GM08714 (cell line): ENCODE results near the gene GLRX5.
A peak's percentile ranks its signal among the peaks of the same experiment; 100 is the strongest.

Source experiments
- H3K4me3 ChIP-seq: fragments of 200-500 bp; sonication (Bioruptor generic); 2 replicates; pipeline ENCODE4 v1.5.1; 2014; ENCODE audit warnings: mild to moderate bottlenecking, low read length, inconsistent platforms
- ZNF274 ChIP-seq: IDR thresholded peaks from 2 replicates; pipeline ENCODE4 v1.6.1; 2012; ENCODE audit warnings: mild to moderate bottlenecking, low read depth, low read length

GLRX5 gene

DNA sequence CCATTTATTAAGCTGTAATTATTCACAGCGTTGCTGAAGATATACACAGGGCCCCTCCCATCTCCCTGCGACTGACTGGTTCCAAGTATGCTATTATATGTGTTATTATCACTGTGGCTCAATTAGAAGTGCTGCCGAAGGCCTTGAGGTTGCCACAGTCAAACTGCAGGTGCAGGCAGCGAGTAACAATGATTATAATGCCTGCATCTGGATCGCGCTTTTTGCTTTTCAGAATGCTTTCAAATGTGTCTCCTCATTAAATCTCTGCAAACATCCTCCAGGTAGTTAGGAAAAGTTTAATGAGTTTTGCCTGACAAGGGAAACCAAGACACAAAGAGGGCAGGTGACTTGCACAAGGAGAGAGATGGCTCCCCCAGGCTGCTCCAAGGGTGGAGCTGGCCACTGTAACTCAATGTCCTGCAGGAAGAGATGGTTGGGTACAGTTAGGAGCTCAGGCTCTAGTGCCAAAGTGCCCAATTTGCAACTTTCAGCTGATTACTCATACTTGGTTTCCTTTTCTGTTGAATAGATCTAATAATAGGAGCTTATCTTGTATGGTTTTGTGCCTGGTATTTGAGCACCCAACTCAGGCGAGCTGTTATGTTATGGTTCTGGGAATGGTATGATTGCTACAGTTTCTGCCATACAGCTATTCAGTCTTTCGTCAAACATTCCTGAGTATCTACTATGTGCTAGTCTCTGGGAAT lies 16.7 kb upstream of the GLRX5 start:
- H3K4me3 ChIP-seq: peak overlapping the region; percentile 29; the same call in 1 of the 2 replicates
- no peak for TF ChIP-seq ZNF274

DNA sequence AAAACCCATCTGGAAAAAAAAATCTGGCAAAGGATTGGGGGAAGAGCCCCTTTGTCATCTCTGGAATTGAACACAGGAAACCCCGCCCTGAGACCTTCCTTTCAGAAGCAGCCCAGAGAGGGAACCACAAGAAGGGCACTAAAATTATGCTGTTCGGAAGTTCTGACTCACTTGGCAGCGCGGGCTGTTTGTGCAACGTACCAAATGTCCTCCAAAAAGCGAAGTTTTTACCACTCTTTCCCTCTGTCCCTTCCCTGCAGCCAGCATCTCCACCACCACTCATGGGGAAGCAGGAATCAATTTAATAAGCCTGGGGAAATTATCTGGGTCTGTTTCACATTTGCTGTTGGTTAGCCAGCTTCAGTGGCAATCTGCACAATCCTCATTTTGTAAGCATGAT lies 15.2 kb upstream of the GLRX5 start:
- H3K4me3 ChIP-seq: peak overlapping the region; percentile 36; the same call in 1 of the 2 replicates
- no peak for TF ChIP-seq ZNF274

DNA sequence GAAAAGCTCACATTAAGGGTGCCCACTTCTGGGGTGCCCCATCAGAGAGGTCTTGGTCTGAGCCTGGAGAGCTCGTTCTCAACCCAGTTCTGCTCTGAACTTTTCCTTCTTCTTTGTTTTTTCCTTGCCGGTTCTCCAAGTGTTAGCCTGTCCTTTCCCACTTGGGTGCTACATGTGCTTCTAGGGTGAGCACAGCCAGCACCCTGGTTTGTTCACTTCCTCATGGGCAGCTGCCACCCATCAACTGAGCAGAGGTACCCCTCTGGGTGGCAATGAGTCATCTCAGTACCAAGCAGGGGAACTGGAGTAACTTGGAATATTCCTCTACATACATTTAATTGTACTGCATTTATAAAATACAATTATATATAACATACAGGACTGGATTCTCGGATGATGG lies 14.5 kb upstream of the GLRX5 start:
- peak overlapping the region; percentile 36; the same call in 1 of the 2 replicates for H3K4me3 ChIP-seq
- no peak for TF ChIP-seq ZNF274

DNA sequence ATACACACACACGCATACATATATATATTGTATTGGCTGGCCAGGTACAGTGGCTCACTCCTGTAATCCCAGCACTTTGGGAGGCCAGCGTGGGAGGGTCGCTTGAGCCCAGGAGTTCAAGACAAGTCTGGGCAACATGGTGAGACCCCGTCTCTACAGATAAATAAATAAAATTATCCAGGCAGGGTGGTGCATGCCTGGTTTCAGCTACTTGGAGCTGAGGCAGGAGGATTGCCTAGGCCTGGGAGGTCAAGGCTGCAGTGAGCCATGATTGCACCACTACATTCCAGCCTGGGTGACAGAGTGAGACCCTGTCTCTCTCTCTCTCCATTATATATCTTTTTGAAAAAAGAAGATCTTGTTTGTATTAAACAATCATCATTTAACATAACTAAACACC lies 13.8 kb upstream of the GLRX5 start:
- H3K4me3 ChIP-seq: no peak overlapping the region
- no peak for TF ChIP-seq ZNF274

DNA sequence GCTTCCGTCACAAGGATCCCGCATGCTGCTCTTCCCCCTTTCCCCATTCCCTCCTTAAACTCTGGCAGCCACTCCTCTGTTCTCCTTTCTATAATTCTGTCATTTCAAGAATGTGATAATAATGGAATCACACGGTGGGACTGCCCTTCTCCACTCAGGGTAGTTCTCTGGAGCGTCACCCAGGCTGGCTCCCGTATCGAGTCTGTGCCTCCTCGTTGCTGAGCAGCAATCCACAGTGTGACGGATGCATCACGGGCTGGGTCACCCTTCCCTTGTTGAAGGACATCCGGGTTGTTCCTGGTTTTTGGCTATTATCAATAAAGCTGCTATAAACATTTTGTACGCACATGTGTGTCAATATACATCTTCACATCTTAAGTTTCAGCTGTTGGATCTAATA lies 12.7 kb upstream of the GLRX5 start:
- TF ChIP-seq ZNF274: no peak
- no peak overlapping the region for H3K4me3 ChIP-seq

DNA sequence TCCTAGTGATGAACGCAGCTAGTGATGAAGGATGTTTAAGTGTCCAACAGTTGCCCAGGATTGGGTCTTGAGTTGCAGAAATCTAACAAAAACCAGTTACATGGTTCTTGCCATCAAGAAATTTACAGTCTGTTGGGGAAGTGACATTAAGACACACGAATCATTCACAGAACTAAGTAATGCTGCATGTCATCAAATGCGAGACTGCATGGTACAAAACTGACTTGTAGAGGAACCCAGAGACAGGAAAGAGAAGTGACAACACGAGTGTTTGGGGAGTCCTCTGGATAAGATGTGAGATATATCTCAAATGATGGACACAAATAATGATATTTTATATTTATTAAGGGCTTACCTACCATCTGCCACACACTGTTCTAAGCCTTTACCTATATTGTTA lies 12.3 kb upstream of the GLRX5 start:
- no peak overlapping the region for H3K4me3 ChIP-seq
- TF ChIP-seq ZNF274: no peak

DNA sequence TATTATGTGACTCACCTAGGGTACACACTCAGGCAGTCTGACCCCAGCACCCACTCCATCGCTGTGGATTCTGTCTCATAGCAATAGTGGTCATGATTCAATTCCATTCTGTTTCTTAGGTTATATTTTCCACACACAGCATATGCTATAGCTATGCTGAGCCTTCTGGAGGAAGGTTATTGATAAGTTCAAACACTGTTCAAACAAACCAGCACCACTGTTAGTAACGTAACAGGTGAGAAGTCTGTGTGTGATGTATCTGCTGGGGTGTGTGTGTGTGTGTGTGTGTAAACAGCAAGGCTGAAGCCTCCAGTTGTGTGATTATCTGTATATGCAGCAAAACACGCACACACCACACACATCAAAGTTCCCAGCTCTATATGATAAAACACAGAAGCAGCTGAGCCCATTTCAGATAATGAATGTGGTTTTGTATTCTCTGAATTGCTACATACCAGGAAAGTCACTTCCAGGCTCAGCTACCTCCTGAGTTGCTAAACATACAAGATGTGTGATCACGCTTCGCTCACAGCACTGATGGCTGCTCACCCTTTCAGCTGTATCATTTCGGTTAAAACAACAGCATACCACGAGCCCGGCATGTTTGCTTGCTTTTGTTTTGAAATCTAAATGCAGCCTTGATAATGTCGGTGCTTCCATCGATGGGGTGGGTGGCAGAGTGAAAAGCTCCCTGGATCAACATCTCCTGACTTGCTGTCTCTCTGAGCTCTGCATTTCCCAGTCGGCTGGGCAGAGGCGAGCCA lies 11.6 kb upstream of the GLRX5 start:
- TF ChIP-seq ZNF274: no peak
- H3K4me3 ChIP-seq: no peak overlapping the region

DNA sequence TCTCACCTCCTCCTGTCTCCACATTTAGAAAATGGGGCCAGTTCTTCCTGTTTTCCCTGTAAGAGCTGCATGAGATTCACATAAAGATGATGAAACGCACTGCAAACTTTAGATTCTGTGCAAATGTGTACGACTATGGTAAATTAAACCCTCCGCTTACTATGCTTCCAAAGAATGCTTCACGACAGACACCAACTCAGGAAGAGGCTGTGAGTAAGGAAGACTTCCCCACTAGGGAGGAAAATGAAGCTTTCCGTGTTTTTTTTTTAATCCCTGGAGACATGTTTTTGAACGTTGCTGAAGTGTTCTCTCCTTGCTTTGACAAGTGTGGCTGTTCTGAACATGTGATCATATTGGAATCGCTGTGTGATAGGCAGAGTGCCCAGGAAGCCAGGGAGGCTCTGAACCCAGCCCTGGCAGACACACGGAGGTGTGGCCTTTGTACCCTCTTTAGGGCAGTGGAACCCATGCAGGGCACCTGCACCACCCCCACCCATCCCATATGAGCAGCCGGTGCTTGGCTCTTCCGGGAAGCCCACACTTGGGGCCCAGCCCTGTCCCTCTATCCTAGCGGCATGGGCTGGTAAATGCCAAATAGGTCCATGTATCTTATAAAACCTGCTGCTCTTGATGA lies 10.9 kb upstream of the GLRX5 start:
- no peak for TF ChIP-seq ZNF274
- H3K4me3 ChIP-seq: no peak overlapping the region

DNA sequence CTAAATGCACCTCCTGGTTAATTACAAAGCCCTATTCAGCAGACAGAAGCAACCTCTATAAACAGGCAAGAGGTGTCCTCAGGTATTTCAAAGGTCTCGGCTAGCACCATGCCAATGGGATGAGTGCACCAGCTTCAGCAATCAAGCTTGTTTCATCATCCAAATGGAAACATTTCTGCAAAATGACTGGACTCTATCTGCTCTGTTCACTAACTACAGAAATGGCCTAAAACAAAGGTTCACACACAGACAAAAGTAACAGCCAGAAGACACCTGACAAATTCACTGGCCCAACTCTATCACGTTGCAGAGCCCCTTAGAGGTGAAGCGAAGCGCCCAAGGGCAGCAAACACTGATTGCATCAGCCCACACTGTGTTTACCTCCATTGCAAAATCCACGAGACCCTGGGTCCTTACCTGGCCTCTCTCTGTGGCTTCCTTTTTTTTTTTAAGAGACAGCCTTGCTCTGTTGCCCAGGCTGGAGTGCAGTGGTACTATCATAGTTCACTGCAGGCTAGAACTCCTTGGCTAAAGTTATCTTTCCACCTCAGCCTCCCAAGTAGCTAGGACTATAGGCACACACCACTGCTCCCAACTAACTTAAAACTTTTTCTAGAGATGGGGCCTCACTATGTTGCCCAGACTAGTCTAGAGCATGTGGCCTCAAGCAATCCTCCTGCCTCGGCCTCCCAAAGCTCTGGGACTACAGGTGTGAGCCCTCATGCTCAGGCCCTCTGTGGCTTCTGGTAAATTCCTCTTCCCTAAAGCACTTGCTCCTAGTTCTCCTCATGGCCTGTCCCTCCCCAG lies 9.9 kb upstream of the GLRX5 start:
- TF ChIP-seq ZNF274: no peak
- no peak overlapping the region for H3K4me3 ChIP-seq

DNA sequence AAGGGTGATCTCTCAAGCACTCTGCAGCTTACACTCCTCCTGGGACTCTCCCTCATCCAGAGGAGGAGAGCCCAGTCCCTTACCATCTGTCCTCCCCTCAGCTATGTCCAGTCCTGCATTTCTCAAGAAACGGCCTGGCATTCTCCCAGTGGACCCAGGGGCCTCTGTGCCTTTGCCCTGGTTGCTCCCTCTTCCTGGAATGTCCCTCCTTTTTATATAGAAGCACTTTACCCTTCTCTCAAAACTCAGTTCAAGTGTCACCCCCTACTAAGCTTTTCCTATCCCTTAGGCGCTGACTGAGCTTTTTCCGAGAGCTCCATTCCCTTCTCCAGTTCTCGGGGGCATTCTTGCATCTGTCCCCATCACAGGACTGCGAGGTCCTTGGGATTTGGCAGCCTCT lies 8.9 kb upstream of the GLRX5 start:
- TF ChIP-seq ZNF274: no peak
- H3K4me3 ChIP-seq: no peak overlapping the region

DNA sequence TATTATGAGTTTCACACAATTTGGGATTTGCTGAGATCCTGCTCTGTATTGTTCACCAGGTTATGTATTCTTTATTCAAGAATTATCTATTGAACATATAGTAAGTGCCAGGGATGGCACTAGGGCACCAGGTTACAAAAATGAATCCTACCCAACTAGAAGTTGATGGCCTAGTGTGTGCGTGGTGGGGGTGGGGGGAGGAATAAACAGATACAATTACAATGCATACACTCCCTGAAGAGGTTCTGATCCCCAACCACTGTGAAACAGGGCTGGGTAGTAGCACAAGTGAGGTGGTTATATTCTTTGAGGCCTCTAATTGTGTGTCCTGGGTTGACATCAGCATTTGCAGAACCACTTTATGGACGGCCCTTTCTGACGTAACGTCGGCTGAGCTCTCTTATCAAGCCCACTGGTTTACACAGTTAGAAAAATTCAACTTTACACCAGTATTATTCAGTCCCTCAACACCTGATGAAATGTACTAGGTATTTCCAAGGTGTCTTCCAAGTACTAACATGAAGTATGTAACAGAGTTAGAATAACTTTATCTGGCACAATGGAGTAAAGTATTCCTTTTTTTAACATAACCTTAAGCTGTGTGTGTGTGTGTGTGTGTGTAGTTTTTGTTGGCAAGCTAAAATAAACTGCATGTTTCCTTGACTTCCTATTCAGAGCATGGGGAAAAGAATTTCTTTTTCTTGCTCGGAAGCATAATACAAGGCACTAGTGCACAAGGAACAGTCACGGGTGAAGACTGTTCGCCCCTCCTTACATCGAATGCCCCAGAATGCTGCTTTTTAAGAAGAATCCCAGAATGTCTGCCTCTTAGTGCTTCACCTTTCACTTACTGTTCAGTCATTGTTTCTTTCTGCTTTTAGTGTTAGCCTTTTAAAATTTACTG lies 8.1 kb upstream of the GLRX5 start:
- H3K4me3 ChIP-seq: no peak overlapping the region
- no peak for TF ChIP-seq ZNF274

DNA sequence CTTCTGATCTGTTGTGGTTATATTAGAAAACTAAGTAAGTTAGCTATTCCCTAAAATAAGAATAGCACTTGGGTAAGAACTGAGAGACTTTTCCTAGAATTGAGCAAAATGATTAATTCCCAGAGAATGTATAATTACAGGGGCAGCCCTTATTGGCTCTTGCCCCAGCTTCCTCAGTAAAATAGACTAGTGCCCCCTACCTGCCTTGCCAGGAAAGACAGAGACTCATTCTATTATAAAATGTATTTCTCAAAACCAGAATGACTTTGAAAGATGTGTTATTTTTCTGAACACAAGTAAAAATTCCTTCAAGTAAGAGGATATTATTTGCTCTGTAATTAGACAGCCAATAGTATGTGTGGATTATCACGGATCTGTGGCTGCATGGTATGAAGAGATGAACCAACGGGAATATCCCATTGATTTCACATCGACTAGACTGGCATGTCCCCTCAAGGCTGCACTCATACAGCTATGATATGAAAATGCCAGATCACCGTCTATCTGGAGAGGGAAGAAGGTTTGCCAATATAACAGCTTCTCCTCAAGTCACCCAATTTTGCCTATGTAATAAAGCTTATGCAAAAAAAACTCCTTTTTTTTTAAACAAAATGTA lies 7.4 kb upstream of the GLRX5 start:
- no peak overlapping the region for H3K4me3 ChIP-seq
- no peak for TF ChIP-seq ZNF274

DNA sequence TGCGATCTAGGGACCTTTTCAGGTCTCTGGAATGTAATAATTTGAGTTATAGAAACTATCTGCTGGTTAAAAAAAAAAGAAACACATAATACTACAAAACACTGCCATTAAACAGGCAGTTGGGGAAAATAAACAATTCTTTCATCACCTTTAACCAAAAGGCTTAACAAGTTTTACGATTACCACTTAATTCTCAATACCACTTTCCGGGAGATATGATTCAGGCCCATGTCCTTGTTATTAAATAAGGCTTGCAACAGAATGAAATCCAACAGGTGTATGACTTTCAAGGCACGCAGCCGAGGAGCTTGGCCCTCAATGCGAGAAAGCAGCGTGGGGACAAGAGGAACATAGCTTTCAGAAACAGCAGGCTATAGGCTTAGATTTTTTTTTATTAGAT lies 5.6 kb upstream of the GLRX5 start:
- H3K4me3 ChIP-seq: no peak overlapping the region

More for the DNA sequence above, 5.6 kb upstream of the GLRX5 start:
- TF ChIP-seq ZNF274: no peak
